ENCODE data around the gene USP30. TPM values are rescaled to one million over a fixed set of nuclear protein-coding genes. Genes with fewer than 3 reads are reported as not detected.
"Not testable (repeated sequence)": the region's sequence is repeated elsewhere in the genome, so short reads cannot be mapped to it uniquely, and the experiment has no call there.

Gene USP30
- total RNA-seq, 1 donor from 2014 or later, result 10.5 TPM

- H3K4me1 Mint-ChIP-seq (ENCODE audit: low read depth), result no peaks in the 10 kb centered on the region
- no peak overlapping the region for H3K4me3 Mint-ChIP-seq
- DNase-seq (ENCODE audit: low spot score), result no peak
- no peaks in the 10 kb centered on the region for H3K36me3 Mint-ChIP-seq (ENCODE audit: low read depth)
- H3K9me3 Mint-ChIP-seq, result no peaks in the 10 kb centered on the region
- intact Hi-C loops (cut with micrococcal nuclease), result no loop called here
- H3K27ac Mint-ChIP-seq, result no peak overlapping the region
- peaks cover 11% of the 10 kb centered on the region for H3K27me3 Mint-ChIP-seq (ENCODE audit: insufficient read depth)
Observed at GRCh38 chr12:109029411-109029810, 23.0 kb upstream of the USP30 start.

GRCh38 chr12:109033239-109034196, 18.9 kb upstream of the USP30 start:
- no peaks in the 10 kb centered on the region for H3K4me1 Mint-ChIP-seq (ENCODE audit: low read depth)
- no peak overlapping the region for H3K27ac Mint-ChIP-seq
- peaks cover 14% of the 10 kb centered on the region for H3K27me3 Mint-ChIP-seq (ENCODE audit: insufficient read depth)
- H3K4me3 Mint-ChIP-seq, result no peak overlapping the region
- H3K9me3 Mint-ChIP-seq, result peaks cover 8% of the 10 kb centered on the region
- DNase-seq (ENCODE audit: low spot score), result no peak
- intact Hi-C loops (cut with micrococcal nuclease), result no loop called here
- no peaks in the 10 kb centered on the region for H3K36me3 Mint-ChIP-seq (ENCODE audit: low read depth)

GRCh38 chr12:109036975-109037374, 15.4 kb upstream of the USP30 start:
- Mint-ChIP-seq H3K4me3 (no peak overlapping the region), H3K27me3 (ENCODE audit: insufficient read depth) (peaks cover 10% of the 10 kb centered on the region), H3K4me1 (ENCODE audit: low read depth) (no peaks in the 10 kb centered on the region), H3K36me3 (ENCODE audit: low read depth) (no peaks in the 10 kb centered on the region), H3K27ac (no peak overlapping the region), H3K9me3 (peaks cover 13% of the 10 kb centered on the region)
- DNase-seq (ENCODE audit: low spot score), result no peak
- intact Hi-C loops (cut with micrococcal nuclease), result no loop called here

- H3K4me3 Mint-ChIP-seq, result no peak overlapping the region
- H3K27me3 Mint-ChIP-seq (ENCODE audit: insufficient read depth), result peaks cover 2% of the 10 kb centered on the region
- H3K27ac Mint-ChIP-seq, result no peak overlapping the region
- intact Hi-C loops (cut with micrococcal nuclease), result no loop called here
- no peak for DNase-seq (ENCODE audit: low spot score)
- H3K4me1 Mint-ChIP-seq (ENCODE audit: low read depth), result no peaks in the 10 kb centered on the region
- H3K36me3 Mint-ChIP-seq (ENCODE audit: low read depth), result no peaks in the 10 kb centered on the region
- peaks cover 6% of the 10 kb centered on the region for H3K9me3 Mint-ChIP-seq
Observed at GRCh38 chr12:109044241-109044640, 8.1 kb upstream of the USP30 start.

- intact Hi-C loops (cut with micrococcal nuclease), result no loop called here
- DNase-seq (ENCODE audit: low spot score), result no peak
- no peaks in the 10 kb centered on the region for H3K9me3 Mint-ChIP-seq
- H3K36me3 Mint-ChIP-seq (ENCODE audit: low read depth), result peaks cover 3% of the 10 kb centered on the region
- peaks cover 1% of the 10 kb centered on the region for H3K27me3 Mint-ChIP-seq (ENCODE audit: insufficient read depth)
- peaks cover 4% of the 10 kb centered on the region for H3K4me1 Mint-ChIP-seq (ENCODE audit: low read depth)
- no peak overlapping the region for H3K27ac Mint-ChIP-seq
- no peak overlapping the region for H3K4me3 Mint-ChIP-seq
Observed at GRCh38 chr12:109047081-109047805, 5.1 kb upstream of the USP30 start.

- H3K36me3 Mint-ChIP-seq (ENCODE audit: low read depth); H3K4me1 Mint-ChIP-seq (ENCODE audit: low read depth); H3K27me3 Mint-ChIP-seq (ENCODE audit: insufficient read depth); H3K9me3 Mint-ChIP-seq; H3K27ac Mint-ChIP-seq; intact Hi-C loops (cut with micrococcal nuclease); DNase-seq (ENCODE audit: low spot score); H3K4me3 Mint-ChIP-seq: not testable (repeated sequence)
Observed at GRCh38 chr12:109048706-109049105, 3.7 kb upstream of the USP30 start.

GRCh38 chr12:109049794-109050193, 2.6 kb upstream of the USP30 start:
- not testable (repeated sequence) for H3K36me3 Mint-ChIP-seq (ENCODE audit: low read depth); H3K27ac Mint-ChIP-seq; H3K9me3 Mint-ChIP-seq; H3K4me3 Mint-ChIP-seq; DNase-seq (ENCODE audit: low spot score); H3K27me3 Mint-ChIP-seq (ENCODE audit: insufficient read depth)
- intact Hi-C loops (cut with micrococcal nuclease), result loop anchor here (5.0 to 10.0 kb wide), 3 partner anchors 222 to 425 kb away; partner anchors contain the start of genes KCTD10, SELPLG and UBE3B
- H3K4me1 Mint-ChIP-seq (ENCODE audit: low read depth), result peaks cover 19% of the 10 kb centered on the region

GRCh38 chr12:109052097-109052413, 321 bp upstream of the USP30 start:
- DNase-seq (ENCODE audit: low spot score), result no peak
- Mint-ChIP-seq H3K27me3 (ENCODE audit: insufficient read depth) (no peaks in the 10 kb centered on the region), H3K27ac (peak overlapping the region; percentile 92), H3K36me3 (ENCODE audit: low read depth) (peaks cover 3% of the 10 kb centered on the region), H3K9me3 (no peaks in the 10 kb centered on the region), H3K4me1 (ENCODE audit: low read depth) (peaks cover 19% of the 10 kb centered on the region), H3K4me3 (peak overlapping the region; percentile 92)
- intact Hi-C loops (cut with micrococcal nuclease), result loop anchor here (1.0 to 10.0 kb wide), 6 partner anchors 46 to 423 kb away; partner anchors contain the start of genes KCTD10, SELPLG and UBE3B

- Mint-ChIP-seq H3K27me3 (ENCODE audit: insufficient read depth) (no peaks in the 10 kb centered on the region), H3K4me1 (ENCODE audit: low read depth) (peaks cover 19% of the 10 kb centered on the region), H3K36me3 (ENCODE audit: low read depth) (peaks cover 5% of the 10 kb centered on the region), H3K9me3 (no peaks in the 10 kb centered on the region), H3K4me3 (peak overlapping the region; percentile 92), H3K27ac (peak overlapping the region; percentile 92)
- peak; percentile 28 for DNase-seq (ENCODE audit: low spot score)
- intact Hi-C loops (cut with micrococcal nuclease), result loop anchor here (1.0 to 10.0 kb wide), 10 partner anchors 33 to 538 kb away; partner anchors contain the start of genes ALKBH2, FICD, ISCU and KCTD10
Observed at GRCh38 chr12:109053382-109054123, 1.2 kb downstream of the USP30 start.

- DNase-seq (ENCODE audit: low spot score), result not testable (repeated sequence)
Observed at GRCh38 chr12:109054124-109054513, 1.7 kb downstream of the USP30 start.

GRCh38 chr12:109054520-109054919, 2.1 kb downstream of the USP30 start:
- Mint-ChIP-seq H3K4me1 (ENCODE audit: low read depth) (peaks cover 19% of the 10 kb centered on the region), H3K4me3 (no peak overlapping the region), H3K36me3 (ENCODE audit: low read depth) (peaks cover 5% of the 10 kb centered on the region), H3K9me3 (no peaks in the 10 kb centered on the region), H3K27me3 (ENCODE audit: insufficient read depth) (no peaks in the 10 kb centered on the region), H3K27ac (no peak overlapping the region)
- intact Hi-C loops (cut with micrococcal nuclease), result loop anchor here (1.0 to 10.0 kb wide), 4 partner anchors 34 to 422 kb away; partner anchors contain the start of genes KCTD10, SELPLG and UBE3B
- DNase-seq (ENCODE audit: low spot score), result no peak

More at GRCh38 chr12:109054124-109054513, 1.7 kb downstream of the USP30 start:
- not testable (repeated sequence) for H3K36me3 Mint-ChIP-seq (ENCODE audit: low read depth); H3K27me3 Mint-ChIP-seq (ENCODE audit: insufficient read depth); H3K9me3 Mint-ChIP-seq
- intact Hi-C loops (cut with micrococcal nuclease), result loop anchor here (1.0 to 10.0 kb wide), 4 partner anchors 34 to 422 kb away; partner anchors contain the start of genes KCTD10, SELPLG and UBE3B
- Mint-ChIP-seq H3K27ac (peak overlapping the region; percentile 92), H3K4me3 (peak overlapping the region; percentile 92), H3K4me1 (ENCODE audit: low read depth) (peaks cover 19% of the 10 kb centered on the region)

GRCh38 chr12:109056891-109057290, 4.5 kb downstream of the USP30 start:
- no peak overlapping the region for H3K4me3 Mint-ChIP-seq
- peaks cover 5% of the 10 kb centered on the region for H3K36me3 Mint-ChIP-seq (ENCODE audit: low read depth)
- no peak for DNase-seq (ENCODE audit: low spot score)
- intact Hi-C loops (cut with micrococcal nuclease), result loop anchor here (10.0 kb wide), 1 partner anchor 418 kb away; the partner anchor contains the start of genes KCTD10 and UBE3B
- H3K4me1 Mint-ChIP-seq (ENCODE audit: low read depth), result peaks cover 18% of the 10 kb centered on the region
- H3K27ac Mint-ChIP-seq, result no peak overlapping the region
- H3K9me3 Mint-ChIP-seq, result no peaks in the 10 kb centered on the region
- no peaks in the 10 kb centered on the region for H3K27me3 Mint-ChIP-seq (ENCODE audit: insufficient read depth)

All from activated T-helper 1 cell treated with anti-CD3 and anti-CD28 coated beads, Interleukin-12 subunit alpha, Interleukin-12 subunit beta, Interleukin-2, Interleukin-4 antibody, amounts not matched to agents 30 ng/mL and 10 ng/mL and 1 ng/mL, durations not matched to agents 14 hours and 24 hours and 36 hours (primary cell).